GM18508 (cell line): ENCODE data around the gene GNAT1.
"Not testable (repeated sequence)": the region's sequence is repeated elsewhere in the genome, so short reads cannot be mapped to it uniquely, and the experiment has no call there.

ENCODE experiments used
- ATAC-seq: cut with Tn5 transposase; IDR thresholded peaks from one replicate; pipeline ENCODE4 v1.9.1; 2021; ENCODE audit warnings: moderate number of reproducible peaks; ENCODE audit not compliant: insufficient read depth, unreplicated experiment

GNAT1 gene

GRCh38 chr3:50201573-50202315, 10.3 kb downstream of the GNAT1 start:
- no peak for ATAC-seq

DNA sequence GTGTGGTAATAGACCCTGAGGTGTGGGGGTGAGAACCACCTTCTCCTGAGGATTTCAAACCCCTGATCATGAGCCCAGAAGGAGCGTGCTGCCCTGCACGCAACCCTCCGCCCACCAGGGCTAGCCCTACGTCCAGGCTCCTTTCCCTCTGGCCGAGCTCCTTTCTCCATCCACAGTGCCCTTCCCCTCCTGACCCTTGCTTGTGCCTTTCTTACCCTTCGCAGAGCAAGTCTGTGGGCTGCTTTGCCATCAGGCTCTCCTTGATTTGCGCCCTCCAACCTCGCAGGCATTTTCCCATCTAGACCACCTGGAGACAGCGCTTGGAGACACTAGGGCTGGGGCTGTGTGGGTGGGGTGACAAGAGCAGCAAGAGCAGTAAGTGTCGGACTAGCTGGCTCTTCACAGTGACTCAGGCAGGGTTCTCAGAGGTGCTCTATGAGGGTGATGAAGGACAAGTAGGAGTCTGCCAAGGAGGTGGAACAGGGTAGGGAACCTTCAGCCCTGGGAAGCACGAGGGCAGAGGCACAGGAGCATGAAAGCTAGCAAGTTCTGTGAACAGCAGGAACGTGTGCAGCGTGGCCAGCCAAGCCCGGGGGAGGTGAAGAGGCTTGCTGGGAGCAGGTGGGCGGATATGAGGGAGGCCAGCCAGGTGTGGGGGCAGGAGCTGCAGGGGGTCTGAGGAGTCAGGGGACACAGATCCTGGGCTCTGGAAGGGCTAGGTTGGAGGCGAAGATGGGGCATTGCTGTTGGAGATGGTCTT, 11.1 kb downstream of the GNAT1 start:
- ATAC-seq, result no peak

DNA sequence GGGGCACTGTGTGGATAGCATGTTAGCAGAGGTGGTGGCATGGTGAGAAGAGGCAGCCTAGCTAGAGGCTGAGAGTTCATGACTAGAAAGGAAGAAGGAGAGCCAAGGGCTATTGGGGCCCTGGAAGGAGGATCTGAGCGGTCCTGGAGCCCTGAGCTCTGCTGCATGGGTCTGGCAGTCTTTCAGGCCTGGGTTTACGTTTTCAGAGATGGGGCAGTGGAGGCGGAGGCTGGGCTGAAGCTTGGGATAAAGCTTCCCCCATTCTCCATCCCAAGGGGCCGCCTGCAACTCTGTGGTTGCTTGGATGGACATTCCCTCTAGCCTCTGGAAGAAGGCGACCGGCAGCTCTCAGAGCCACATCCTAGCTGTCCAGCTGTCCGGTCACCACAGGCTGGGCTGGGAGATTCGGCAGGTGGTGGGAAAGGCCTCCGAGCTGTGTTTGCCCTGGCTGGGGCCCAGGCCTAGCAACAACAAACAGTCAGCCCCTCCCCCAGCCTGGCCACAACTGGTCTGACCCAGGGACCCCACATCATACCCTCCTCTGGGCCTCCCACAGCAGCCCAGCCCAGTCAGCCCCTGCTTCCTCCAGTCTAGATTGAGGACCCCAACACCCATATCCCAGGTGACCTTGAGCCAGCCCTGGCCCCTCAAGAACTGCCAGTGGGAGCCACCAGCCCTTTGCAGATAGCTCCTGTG, 11.9 kb downstream of the GNAT1 start:
- no peak for ATAC-seq

DNA sequence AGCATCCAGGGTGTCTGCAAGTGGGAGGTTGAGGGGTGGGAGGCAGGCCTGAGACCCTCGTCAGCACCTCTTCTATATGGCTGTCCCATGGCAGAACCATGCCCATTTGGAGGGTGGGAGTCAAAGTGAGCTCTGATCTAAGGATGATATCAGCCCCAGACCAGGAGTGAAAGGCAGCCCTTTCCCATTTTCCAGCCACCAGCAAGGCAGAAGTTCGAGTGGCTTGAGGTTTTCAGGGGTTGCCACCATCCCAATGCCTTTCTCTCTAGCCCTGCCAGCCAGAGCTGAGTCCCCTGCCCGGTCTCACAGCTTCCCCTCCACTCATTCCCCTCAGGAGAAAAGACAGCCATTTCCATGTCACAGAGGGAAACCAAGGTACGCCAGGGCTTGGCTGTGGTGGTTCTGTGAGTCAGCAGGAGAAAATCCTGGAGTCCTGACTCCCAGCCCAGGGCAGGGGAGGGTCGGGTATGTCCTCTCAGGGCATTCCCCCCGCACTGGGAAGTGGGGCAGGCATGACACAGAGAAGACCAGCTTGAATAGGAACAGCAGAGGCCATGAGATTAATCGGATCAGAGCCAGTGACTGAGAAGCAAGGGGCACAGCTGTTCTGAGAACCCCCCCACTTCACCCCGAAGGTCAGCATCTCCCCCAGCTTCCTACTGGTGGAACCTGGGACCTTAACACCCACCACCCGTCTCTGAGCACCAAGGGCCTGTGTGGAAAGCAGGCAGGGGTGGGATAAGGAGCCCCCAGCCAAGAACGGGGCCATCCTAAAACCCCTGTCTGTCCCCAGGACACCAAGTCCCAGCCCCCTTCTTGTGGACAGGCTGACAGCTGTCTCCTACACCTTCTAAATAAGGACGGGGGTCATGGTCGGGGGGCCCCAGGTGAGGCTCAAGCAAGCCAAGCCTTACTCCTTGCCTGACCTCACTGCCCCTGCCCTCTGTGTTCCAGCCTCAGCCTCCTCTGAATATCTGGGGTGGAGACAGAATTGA, 12.7 kb downstream of the GNAT1 start:
- no peak for ATAC-seq

DNA sequence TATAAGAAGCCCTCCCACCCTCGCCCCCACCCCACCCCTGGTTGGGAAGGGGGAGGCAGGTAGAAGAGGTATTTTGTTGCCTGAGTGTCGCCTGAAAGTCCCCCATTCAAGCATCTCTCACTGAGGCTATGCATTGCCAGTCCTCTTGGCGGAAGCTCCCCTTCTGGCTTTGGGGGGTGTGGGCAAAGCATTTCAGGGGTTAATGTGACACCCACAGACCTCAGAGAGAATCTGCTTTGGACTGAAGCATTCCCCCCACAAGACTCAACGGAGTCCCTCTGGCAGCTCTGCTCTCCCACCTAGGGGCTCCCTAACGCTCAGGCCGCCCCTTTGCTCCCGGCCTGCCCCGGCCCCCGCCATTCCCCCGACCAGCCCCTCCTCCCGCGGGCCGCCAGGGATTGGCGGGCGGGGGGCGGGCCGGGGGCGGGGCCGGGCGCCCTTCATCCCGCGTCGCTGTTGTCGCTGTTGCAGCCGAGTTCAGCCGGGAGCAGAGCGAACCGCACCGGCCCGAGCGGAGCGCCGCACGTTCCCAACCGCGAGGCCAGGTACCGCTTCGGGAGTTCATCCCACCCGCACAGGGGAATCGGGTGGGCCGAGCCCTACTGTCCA, 13.5 kb downstream of the GNAT1 start, which contains the start of gene SLC38A3:
TSS of gene SLC38A3 (plus strand) at position 468 of the 609 bp plus-strand sequence. CDS start 8,929 bp downstream, outside the sequence.
- ATAC-seq, result no peak

- no peak for ATAC-seq
Measured at GRCh38 chr3:50205413-50206276, 14.2 kb downstream of the GNAT1 start.

DNA sequence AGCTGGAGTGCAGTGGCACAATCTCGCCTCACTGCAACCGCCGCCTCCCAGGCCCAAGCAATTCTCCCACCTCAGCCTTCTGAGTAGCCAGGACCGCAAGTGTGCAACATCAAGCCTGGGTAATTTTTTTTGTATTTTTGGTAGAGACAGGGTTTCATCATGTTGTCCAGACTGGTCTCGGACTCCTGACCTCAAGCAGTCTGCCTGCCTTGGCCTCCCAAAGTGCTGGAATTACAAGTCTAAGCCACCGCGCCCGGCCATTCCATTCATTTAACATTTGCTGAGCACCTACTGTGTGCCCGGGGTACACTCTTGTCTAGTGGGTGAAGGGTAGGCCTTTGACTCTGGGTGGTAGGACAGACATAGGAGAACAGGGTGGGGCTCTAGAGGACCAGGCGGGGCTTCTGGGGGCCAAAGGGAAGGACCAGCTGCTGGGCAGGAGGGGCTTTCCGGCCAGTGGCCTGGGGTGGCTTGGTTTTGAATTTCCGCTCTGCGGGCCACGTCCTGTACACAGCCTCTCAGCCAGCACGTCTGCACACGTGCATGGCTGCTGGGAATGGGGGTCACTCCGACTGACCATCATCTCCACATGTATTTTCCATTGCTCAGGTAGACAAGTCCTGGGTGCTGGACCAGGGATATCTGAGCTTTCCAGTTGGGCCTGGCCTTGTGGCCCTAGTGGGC, 16.1 kb downstream of the GNAT1 start:
- no peak for ATAC-seq

GRCh38 chr3:50208677-50209344, 17.4 kb downstream of the GNAT1 start:
- no peak for ATAC-seq

DNA sequence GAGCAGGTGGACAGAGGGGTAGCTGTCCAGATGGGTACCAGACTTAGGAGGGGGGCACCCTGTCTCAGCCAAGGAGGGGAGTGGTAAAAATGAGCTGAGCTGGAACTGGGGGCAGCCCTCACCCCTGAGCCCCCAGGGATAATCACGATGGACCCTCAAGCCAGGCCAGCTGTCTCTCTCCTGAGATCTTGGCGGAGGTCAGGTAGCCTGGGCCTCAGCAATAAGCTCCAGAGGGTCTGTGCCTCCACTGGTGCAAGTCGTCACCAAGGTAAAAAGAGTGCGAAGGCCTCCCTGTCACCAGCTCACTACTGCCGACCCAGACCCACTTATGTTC, 18.7 kb downstream of the GNAT1 start:
- no peak for ATAC-seq

DNA sequence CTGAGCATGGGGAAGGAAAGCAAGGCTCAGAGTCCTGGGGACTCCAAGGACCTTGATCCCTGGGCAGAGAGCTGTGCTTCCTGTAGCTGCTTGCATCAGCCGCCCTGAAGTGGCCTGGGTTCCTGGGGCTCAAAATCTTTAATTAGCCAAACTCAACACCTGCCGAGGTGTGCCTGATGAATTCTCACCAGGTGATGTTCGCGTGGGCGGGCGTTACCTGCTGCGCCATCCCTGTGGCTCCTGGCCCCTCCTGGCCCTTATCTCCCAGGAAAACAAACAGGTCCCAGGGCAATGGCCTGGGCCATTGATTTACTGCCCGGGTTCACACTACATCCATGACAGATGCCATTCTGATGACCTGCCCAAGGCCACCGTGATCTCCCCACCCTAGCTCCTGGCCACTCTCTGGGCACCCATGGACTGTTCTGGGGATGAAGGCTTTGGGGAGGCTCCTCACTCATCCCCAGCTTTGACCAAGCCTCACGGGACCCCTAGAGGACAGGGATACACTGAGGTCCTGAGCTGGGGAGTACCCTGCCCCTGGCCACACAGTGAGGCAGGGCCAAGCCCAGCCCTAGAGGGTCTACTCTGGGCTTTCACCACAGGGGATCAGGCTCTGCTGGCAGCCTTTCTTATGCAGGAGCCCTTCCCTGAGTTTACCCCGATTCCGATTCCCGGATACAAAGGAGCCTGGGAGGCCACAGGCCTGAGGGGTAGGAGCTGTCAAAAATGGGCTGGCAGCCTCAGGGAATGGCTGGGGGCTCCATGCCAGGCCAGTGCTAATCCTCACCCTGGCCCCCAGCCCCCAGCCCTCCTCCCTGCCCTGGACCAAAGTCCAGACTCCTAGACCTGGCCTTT, 19.3 kb downstream of the GNAT1 start:
- no peak for ATAC-seq

DNA sequence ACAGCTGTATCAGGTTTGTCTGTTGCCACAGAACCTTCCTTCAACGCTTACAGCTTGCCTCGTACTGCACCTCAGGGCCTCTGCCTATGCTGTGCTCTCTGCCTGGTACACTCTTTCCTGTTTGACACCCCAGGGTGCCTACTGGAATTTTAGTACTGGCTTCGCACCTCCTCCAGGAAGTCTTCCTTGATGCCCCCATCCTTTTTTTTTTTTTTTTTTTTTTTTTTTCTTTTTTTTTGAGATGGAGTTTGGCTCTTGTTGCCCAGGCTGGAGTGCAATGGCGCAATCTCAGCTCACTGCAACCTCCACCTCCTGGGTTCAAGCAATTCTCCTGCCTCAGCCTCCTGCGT, 19.9 kb downstream of the GNAT1 start:
- ATAC-seq, result not testable (repeated sequence)

- no peak for ATAC-seq
Measured at GRCh38 chr3:50211930-50212329, 20.5 kb downstream of the GNAT1 start.

GRCh38 chr3:50212502-50212901, 21.1 kb downstream of the GNAT1 start:
- ATAC-seq, result no peak

DNA sequence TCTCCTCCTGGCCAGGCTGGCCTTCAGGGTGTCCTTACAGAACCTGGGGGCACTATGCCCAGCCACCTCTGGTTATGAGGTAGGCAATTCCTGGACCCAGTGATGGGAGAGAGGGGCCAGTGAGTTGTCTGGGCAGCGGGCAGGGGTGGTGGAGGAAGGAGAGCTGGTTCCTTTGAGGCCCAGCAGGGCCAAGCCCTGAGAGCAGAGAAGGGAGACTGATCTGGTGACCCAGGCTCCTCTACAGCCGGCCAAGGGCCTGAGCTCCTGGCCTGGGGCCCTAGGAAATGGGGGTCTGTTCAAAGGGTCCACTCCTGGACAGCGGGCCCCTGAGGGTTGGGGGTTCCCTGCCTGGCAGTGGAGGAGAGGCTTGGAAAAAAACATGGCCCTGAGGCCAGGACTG, 21.6 kb downstream of the GNAT1 start:
- no peak for ATAC-seq

GRCh38 chr3:50213373-50213772, 22.0 kb downstream of the GNAT1 start:
- ATAC-seq, result no peak

DNA sequence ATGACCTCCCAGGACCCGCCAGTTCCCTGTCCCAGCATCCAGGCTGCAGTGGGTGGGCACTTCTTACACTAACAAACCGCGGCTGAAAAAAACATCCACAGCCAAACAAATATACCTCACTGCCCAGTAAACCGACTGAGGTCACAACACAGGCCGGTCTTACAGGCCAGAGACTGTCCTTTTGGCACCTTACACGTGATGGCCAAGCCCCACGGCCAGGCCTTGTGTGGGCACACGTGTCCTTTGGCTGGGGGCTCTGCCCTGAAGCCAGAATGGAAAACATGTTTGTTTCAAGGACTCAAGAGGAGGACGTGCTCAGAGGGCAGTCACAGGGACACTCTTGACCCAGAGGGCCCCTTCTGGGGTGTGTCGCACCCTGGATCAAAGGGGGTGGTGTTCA, 23.4 kb downstream of the GNAT1 start:
- no peak for ATAC-seq

- ATAC-seq, result no peak
Measured at GRCh38 chr3:50215529-50215928, 24.1 kb downstream of the GNAT1 start.
